Measurements from ENCODE around the gene GALNT13. TPM values are rescaled to one million over a fixed set of nuclear protein-coding genes. Genes with fewer than 3 reads are reported as not detected.

The GALNT13 gene
- total and polyA plus RNA-seq, 2 of the 13 experiments (the other 11 are each of a cell fraction or from before 2014, with no cell fraction given) = 1.3 to 5.0 TPM

DNA sequence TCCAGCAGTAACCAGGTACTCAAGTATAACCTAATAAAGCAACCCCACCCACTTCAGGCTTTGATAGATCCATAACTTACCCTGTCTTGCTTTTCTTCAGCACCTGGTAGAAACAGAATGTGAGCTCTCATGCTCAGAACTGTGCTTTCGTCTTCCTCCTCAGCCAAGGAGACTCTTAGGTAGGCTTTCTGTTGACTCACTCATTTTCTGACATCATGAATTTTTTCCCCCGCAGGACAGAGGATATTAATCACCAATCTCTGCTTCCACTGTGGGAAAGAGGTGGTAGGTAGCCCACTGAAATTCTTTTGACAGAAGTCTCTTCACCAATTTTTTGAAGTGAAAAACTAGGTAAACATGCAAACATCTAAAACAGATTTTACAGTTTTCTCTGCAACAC lies 585.6 kb downstream of the GALNT13 start (continued):
- TF ChIP-seq, protein P1, sequence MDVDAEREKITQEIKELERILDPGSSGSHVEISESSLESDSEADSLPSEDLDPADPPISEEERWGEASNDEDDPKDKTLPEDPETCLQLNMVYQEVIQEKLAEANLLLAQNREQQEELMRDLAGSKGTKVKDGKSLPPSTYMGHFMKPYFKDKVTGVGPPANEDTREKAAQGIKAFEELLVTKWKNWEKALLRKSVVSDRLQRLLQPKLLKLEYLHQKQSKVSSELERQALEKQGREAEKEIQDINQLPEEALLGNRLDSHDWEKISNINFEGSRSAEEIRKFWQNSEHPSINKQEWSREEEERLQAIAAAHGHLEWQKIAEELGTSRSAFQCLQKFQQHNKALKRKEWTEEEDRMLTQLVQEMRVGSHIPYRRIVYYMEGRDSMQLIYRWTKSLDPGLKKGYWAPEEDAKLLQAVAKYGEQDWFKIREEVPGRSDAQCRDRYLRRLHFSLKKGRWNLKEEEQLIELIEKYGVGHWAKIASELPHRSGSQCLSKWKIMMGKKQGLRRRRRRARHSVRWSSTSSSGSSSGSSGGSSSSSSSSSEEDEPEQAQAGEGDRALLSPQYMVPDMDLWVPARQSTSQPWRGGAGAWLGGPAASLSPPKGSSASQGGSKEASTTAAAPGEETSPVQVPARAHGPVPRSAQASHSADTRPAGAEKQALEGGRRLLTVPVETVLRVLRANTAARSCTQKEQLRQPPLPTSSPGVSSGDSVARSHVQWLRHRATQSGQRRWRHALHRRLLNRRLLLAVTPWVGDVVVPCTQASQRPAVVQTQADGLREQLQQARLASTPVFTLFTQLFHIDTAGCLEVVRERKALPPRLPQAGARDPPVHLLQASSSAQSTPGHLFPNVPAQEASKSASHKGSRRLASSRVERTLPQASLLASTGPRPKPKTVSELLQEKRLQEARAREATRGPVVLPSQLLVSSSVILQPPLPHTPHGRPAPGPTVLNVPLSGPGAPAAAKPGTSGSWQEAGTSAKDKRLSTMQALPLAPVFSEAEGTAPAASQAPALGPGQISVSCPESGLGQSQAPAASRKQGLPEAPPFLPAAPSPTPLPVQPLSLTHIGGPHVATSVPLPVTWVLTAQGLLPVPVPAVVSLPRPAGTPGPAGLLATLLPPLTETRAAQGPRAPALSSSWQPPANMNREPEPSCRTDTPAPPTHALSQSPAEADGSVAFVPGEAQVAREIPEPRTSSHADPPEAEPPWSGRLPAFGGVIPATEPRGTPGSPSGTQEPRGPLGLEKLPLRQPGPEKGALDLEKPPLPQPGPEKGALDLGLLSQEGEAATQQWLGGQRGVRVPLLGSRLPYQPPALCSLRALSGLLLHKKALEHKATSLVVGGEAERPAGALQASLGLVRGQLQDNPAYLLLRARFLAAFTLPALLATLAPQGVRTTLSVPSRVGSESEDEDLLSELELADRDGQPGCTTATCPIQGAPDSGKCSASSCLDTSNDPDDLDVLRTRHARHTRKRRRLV (CRISPR knock-in tag; IDR thresholded peaks at IDR 0.05) = no peak
- no peak for TF ChIP-seq ZNF878 (CRISPR knock-in tag; IDR thresholded peaks at IDR 0.05)
- no peak for TF ChIP-seq KAT7 (CRISPR knock-in tag; IDR thresholded peaks at IDR 0.05; ENCODE audit: borderline replicate concordance)
- TF ChIP-seq, protein P2, sequence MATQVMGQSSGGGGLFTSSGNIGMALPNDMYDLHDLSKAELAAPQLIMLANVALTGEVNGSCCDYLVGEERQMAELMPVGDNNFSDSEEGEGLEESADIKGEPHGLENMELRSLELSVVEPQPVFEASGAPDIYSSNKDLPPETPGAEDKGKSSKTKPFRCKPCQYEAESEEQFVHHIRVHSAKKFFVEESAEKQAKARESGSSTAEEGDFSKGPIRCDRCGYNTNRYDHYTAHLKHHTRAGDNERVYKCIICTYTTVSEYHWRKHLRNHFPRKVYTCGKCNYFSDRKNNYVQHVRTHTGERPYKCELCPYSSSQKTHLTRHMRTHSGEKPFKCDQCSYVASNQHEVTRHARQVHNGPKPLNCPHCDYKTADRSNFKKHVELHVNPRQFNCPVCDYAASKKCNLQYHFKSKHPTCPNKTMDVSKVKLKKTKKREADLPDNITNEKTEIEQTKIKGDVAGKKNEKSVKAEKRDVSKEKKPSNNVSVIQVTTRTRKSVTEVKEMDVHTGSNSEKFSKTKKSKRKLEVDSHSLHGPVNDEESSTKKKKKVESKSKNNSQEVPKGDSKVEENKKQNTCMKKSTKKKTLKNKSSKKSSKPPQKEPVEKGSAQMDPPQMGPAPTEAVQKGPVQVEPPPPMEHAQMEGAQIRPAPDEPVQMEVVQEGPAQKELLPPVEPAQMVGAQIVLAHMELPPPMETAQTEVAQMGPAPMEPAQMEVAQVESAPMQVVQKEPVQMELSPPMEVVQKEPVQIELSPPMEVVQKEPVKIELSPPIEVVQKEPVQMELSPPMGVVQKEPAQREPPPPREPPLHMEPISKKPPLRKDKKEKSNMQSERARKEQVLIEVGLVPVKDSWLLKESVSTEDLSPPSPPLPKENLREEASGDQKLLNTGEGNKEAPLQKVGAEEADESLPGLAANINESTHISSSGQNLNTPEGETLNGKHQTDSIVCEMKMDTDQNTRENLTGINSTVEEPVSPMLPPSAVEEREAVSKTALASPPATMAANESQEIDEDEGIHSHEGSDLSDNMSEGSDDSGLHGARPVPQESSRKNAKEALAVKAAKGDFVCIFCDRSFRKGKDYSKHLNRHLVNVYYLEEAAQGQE (IDR thresholded peaks at IDR 0.05; ENCODE audit: borderline replicate concordance in 1 of 2, low read depth in 1 of 2, low read length in 2 of 2) = no peak
- no peak for TF ChIP-seq GATAD1 (CRISPR knock-in tag; IDR thresholded peaks at IDR 0.05)
- no peak for TF ChIP-seq SSRP1 (CRISPR knock-in tag; IDR thresholded peaks at IDR 0.05)
